Fibroblast of lung (primary cell): ENCODE results near the gene ZNF333. TPM values are rescaled to one million over a fixed set of nuclear protein-coding genes. Genes with fewer than 3 reads are reported as not detected.

Experiments used
- DNase-seq, 2 donors: peaks; one replicate each; pipeline versions ENCODE4 v3.0.0 to v3.0.0-alpha.2; 2010; ENCODE audit warnings: low read depth in 2 of 2
- H2AFZ ChIP-seq: 2 replicates; pipeline ENCODE4 v1.5.1; 2012; ENCODE audit warnings: low read length, control low read depth, inconsistent platforms
- H3K27ac ChIP-seq: 2 replicates; pipeline ENCODE4 v1.5.1; 2011; ENCODE audit warnings: low read length, control low read depth; ENCODE audit not compliant: insufficient read depth
- H3K27me3 ChIP-seq: 2 replicates; pipeline ENCODE4 v1.5.1; 2011; ENCODE audit warnings: mild to moderate bottlenecking, low read length; ENCODE audit not compliant: control insufficient read depth, insufficient read depth
- H3K36me3 ChIP-seq: 2 replicates; pipeline ENCODE4 v1.5.1; 2011; ENCODE audit warnings: low read length; ENCODE audit not compliant: control insufficient read depth, insufficient read depth
- H3K4me1 ChIP-seq: 2 replicates; pipeline ENCODE4 v1.5.1; 2011; ENCODE audit warnings: low read length; ENCODE audit not compliant: control insufficient read depth, insufficient read depth; ENCODE audit errors: extremely low read depth
- H3K4me2 ChIP-seq: 2 replicates; pipeline ENCODE4 v1.5.1; 2011; ENCODE audit warnings: low read length, control low read depth; ENCODE audit not compliant: insufficient read depth; ENCODE audit errors: extremely low read depth
- H3K4me3 ChIP-seq, 4 experiments: fragments of 200-600 bp in 1 of 4; sonication (generic) in 1 of 4; replicated peaks in 1 of 4; 2 replicates each; pipeline ENCODE4 v1.5.1; 2011 to 2016; ENCODE audit warnings: low read length in 4 of 4, low read depth in 3 of 4, mild to moderate bottlenecking in 3 of 4, control low read depth in 2 of 4, inconsistent platforms in 1 of 4, mixed read lengths in 1 of 4; ENCODE audit not compliant: insufficient read depth in 1 of 4; ENCODE audit errors: control extremely low read depth in 1 of 4
- H3K79me2 ChIP-seq: 2 replicates; pipeline ENCODE4 v1.5.1; 2012; ENCODE audit warnings: mild to moderate bottlenecking, low read length, inconsistent platforms; ENCODE audit not compliant: control insufficient read depth, insufficient read depth
- H3K9ac ChIP-seq: 2 replicates; pipeline ENCODE4 v1.5.1; 2011; ENCODE audit warnings: mild to moderate bottlenecking, low read length, control low read depth; ENCODE audit not compliant: insufficient read depth
- H3K9me3 ChIP-seq: 2 replicates; pipeline ENCODE4 v1.5.1; 2012; ENCODE audit warnings: low read depth, low read length; ENCODE audit not compliant: control insufficient read depth, insufficient read depth
- H4K20me1 ChIP-seq: 2 replicates; pipeline ENCODE4 v1.5.1; 2011; ENCODE audit warnings: low read length; ENCODE audit not compliant: control insufficient read depth, insufficient read depth; ENCODE audit errors: extremely low read depth
- CTCF ChIP-seq, 2 donors: IDR thresholded peaks in 1 of 2; conservative IDR thresholded peaks in 1 of 2; 1 replicate in 1 of 2; 2 replicates in 1 of 2; pipeline ENCODE4 v1.5.1; 2011 to 2012; ENCODE audit warnings: low read length in 2 of 2, control low read depth in 1 of 2, inconsistent platforms in 1 of 2, low read depth in 1 of 2, mild to moderate bottlenecking in 1 of 2
- EZH2 ChIP-seq: IDR thresholded peaks from 2 replicates; pipeline ENCODE4 v1.5.1; 2012; ENCODE audit warnings: low read length, control low read depth, mild to moderate bottlenecking; ENCODE audit errors: missing control alignments
- polyA minus RNA-seq: library from RNA; depleted of rRNA, polyadenylated mRNA; stranded (reverse); fragments of >200 nt; gene quantifications from 2 replicates; pipeline ENCODE4 v1.2.3, GENCODE V29; 2011; ENCODE audit warnings: low replicate concordance
- polyA plus RNA-seq, 2 donors: library from polyadenylated mRNA; depleted of rRNA in 1 of 2; stranded (reverse) in 1 of 2; unstranded in 1 of 2; fragments of >200 nt; gene quantifications; 2 replicates each; pipeline ENCODE4 v1.2.1, GENCODE V29; 2011 to 2012; ENCODE audit warnings: missing spikeins in 1 of 2
- total RNA-seq: library from RNA; depleted of rRNA; stranded (reverse); fragments of >200 nt; gene quantifications from 2 replicates; pipeline ENCODE4 v1.2.1, GENCODE V29; 2014

The ZNF333 gene
- total RNA-seq: 26.7 and 26.9 TPM in 2 replicates
- polyA plus RNA-seq: 7.2 and 10.0 TPM in 2 replicates
- polyA plus RNA-seq (2012): 6.5 and 7.8 TPM in 2 replicates
- polyA minus RNA-seq: 6.6 and 18.1 TPM in 2 replicates

DNA sequence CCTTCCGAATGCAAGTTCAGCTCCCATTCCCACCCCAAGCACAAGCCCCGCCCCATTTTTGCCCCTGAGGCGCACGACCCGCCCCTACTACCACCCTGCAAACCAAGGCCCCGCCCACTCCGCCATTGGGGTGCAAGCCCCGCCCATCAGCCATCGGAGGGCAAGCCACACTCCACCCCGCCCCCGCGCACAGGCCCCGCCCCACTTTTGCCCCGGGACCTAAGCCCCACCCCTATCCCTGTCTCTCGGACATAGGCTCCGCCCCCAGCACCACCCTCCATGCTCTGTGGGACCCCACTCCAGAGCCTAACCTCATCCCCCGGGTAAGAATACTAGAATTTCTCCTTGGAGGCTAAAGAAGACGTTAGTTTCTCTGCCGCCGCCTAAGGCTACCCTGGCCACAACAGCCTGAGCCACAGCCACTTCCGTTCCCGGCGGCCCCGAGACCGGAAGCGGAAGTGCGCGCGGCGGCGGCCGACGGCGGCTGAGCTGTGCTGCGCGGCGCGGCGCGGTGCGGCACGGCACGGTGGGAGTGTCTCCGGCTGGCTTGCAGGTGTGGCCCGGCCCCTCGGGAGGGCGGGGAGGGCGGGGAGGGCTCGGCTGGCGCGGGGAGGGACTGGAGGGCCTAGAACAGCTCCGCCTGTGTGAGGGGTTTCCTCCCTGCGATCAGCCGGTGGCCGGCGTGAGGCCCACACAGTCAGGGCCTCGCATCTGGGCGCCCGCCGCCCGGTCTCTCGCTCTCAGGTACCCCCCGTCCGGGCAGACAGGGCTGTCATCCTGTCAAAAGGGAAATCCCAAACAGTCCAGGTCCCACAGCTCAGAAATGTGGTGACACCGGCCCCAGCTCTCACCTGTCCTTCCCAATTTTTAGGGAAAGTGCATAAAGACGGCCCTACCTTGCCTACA lies at the start of gene ZNF333:
Gene ZNF333, plus strand, starts transcription at position 451 of the 906 bp plus-strand sequence. CDS start 3,444 bp downstream, outside the sequence.
- Histone ChIP-seq H3K27ac (peak within 1 kb of the TSS; percentile 94), H2AFZ (peak within 1 kb of the TSS; percentile 85), H3K9ac (peak within 1 kb of the TSS; percentile 91), H3K4me3 (peak within 1 kb of the TSS; percentile 92 to 99 (median 98)), H3K79me2 (peaks cover 12% of the 10 kb centered on the region), H3K36me3 (no peaks in the 10 kb centered on the region), H3K4me2 (peak within 1 kb of the TSS; percentile 85), H3K4me1 (peaks cover 3% of the 10 kb centered on the region), H3K27me3 (no peaks in the 10 kb centered on the region), H3K9me3 (no peaks in the 10 kb centered on the region), H4K20me1 (no peaks in the 10 kb centered on the region)
- peak; percentile 82 to 92 for DNase-seq
- TF ChIP-seq CTCF (conservative IDR thresholded peaks at IDR 0.05 in 1 of 2, IDR thresholded peaks at IDR 0.05 in 1 of 2; ENCODE audit: low read depth in 1 of 2, low read length in 2 of 2): no peak
- TF ChIP-seq EZH2: no peak

DNA sequence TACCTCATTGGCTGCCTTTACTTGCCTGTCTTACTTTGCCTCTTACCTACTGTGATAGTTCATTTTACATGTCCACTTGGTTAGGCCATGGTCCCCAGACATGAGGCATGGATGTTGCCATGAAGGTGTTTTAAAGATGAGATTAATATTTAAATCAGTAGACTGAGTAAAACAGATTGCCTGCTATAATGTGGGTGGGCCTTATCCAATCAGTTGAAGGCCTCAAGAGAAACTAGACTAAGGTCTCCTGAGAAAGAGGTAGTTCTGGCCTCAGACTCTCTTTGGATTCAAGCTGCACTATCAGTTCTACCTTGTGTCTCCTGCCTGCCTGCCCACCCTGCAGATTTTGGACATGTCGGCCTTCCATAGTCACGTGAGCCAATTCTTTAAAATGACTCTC lies 41.3 kb upstream of the ZNF333 start:
- Histone ChIP-seq H2AFZ (no peak overlapping the region), H3K9me3 (no peaks in the 10 kb centered on the region), H3K4me1 (no peaks in the 10 kb centered on the region), H3K27me3 (no peaks in the 10 kb centered on the region), H3K4me3 (no peak overlapping the region), H3K4me2 (no peak overlapping the region), H4K20me1 (no peaks in the 10 kb centered on the region), H3K79me2 (no peaks in the 10 kb centered on the region), H3K9ac (no peak overlapping the region), H3K36me3 (no peaks in the 10 kb centered on the region), H3K27ac (no peak overlapping the region)
- DNase-seq: no peak
- TF ChIP-seq CTCF (conservative IDR thresholded peaks at IDR 0.05 in 1 of 2, IDR thresholded peaks at IDR 0.05 in 1 of 2; ENCODE audit: low read depth in 1 of 2, low read length in 2 of 2) (no peak), EZH2 (no peak)

DNA sequence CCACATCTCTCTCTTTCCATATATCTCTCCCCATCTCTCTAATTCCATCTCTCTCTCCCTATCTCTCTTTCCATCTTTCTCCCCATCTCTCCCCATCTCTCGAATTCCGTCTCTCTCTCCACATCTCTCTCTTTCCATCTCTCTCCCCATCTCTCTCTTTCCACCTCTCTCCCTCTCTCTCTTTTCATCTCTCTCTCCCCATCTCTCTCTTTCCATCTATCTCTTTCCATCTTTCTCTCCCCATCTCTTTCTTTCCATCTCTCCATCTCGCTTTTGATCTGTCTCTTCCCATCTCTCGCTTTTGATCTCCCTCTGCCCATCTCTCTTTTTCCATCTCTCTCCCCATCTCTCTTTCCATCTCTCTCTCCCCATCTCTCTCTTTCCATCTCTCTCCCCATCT lies 40.8 kb upstream of the ZNF333 start:
- TF ChIP-seq EZH2: no peak
- no peak for TF ChIP-seq CTCF (conservative IDR thresholded peaks at IDR 0.05 in 1 of 2, IDR thresholded peaks at IDR 0.05 in 1 of 2; ENCODE audit: low read depth in 1 of 2, low read length in 2 of 2)
- no peak overlapping the region for H3K4me3 ChIP-seq
- no peaks in the 10 kb centered on the region for H3K9me3 ChIP-seq
- H3K79me2 ChIP-seq: no peaks in the 10 kb centered on the region
- no peak overlapping the region for H3K9ac ChIP-seq
- H3K4me1 ChIP-seq: no peaks in the 10 kb centered on the region
- H4K20me1 ChIP-seq: no peaks in the 10 kb centered on the region
- DNase-seq: no peak
- no peaks in the 10 kb centered on the region for H3K27me3 ChIP-seq
- H3K4me2 ChIP-seq: no peak overlapping the region
- no peak overlapping the region for H3K27ac ChIP-seq
- no peaks in the 10 kb centered on the region for H3K36me3 ChIP-seq
- H2AFZ ChIP-seq: no peak overlapping the region
